ENCODE results near the gene TSC22D2.

Gene TSC22D2

GRCh38 chr3:150385296-150386242 is 22.5 kb upstream of the TSC22D2 start:
- DNase-seq = no peak

- DNase-seq = peak; percentile 48
Measured at GRCh38 chr3:150388498-150389418, 19.3 kb upstream of the TSC22D2 start.

GRCh38 chr3:150390087-150390486 is 18.0 kb upstream of the TSC22D2 start:
- DNase-seq = no peak

- DNase-seq = no peak
Measured at GRCh38 chr3:150391161-150391560, 16.9 kb upstream of the TSC22D2 start.

GRCh38 chr3:150393745-150394144 is 14.4 kb upstream of the TSC22D2 start:
- no peak for DNase-seq

- no peak for DNase-seq
Measured at GRCh38 chr3:150394606-150395005, 13.5 kb upstream of the TSC22D2 start.

- DNase-seq = no peak
Measured at GRCh38 chr3:150396491-150396890, 11.6 kb upstream of the TSC22D2 start.

GRCh38 chr3:150396956-150397550 is 11.0 kb upstream of the TSC22D2 start:
- no peak for DNase-seq

GRCh38 chr3:150399060-150399459 is 9.0 kb upstream of the TSC22D2 start:
- no peak for DNase-seq

- DNase-seq = no peak
Measured at GRCh38 chr3:150401285-150401684, 6.8 kb upstream of the TSC22D2 start.

GRCh38 chr3:150402217-150402616 is 5.9 kb upstream of the TSC22D2 start:
- DNase-seq = no peak

GRCh38 chr3:150404023-150404422 is 4.1 kb upstream of the TSC22D2 start:
- no peak for DNase-seq

- DNase-seq = peak; percentile 33
Measured at GRCh38 chr3:150407051-150407807, 869 bp upstream of the TSC22D2 start.

GRCh38 chr3:150407808-150408220 is 284 bp upstream of the TSC22D2 start:
- DNase-seq = peak; percentile 76

GRCh38 chr3:150409125-150409511 is 1.0 kb downstream of the TSC22D2 start:
- DNase-seq = no peak

- peak; percentile 71 for DNase-seq
Measured at GRCh38 chr3:150409512-150410310, 1.6 kb downstream of the TSC22D2 start.

- DNase-seq = peak; percentile 42
Measured at GRCh38 chr3:150410311-150411105, 2.4 kb downstream of the TSC22D2 start.

GRCh38 chr3:150411106-150411460 is 3.0 kb downstream of the TSC22D2 start:
- DNase-seq = no peak

GRCh38 chr3:150411546-150411945 is 3.4 kb downstream of the TSC22D2 start:
- DNase-seq = no peak

- no peak for DNase-seq
Measured at GRCh38 chr3:150411976-150412375, 3.9 kb downstream of the TSC22D2 start.

Measured in fibroblast of skin of back (primary cell).